DMS53 treated with DMSO at 0.1 percent for 48 hours (cell line): ENCODE measurements around the gene CALM1.
"Not testable (repeated sequence)": the region's sequence is repeated elsewhere in the genome, so short reads cannot be mapped to it uniquely, and the experiment has no call there.

Experiments
- DNase-seq: peaks from one replicate; lab custom pipeline; 2025; ENCODE audit not compliant: unreplicated experiment; lab: John Stamatoyannopoulos, UW

The CALM1 gene

DNA sequence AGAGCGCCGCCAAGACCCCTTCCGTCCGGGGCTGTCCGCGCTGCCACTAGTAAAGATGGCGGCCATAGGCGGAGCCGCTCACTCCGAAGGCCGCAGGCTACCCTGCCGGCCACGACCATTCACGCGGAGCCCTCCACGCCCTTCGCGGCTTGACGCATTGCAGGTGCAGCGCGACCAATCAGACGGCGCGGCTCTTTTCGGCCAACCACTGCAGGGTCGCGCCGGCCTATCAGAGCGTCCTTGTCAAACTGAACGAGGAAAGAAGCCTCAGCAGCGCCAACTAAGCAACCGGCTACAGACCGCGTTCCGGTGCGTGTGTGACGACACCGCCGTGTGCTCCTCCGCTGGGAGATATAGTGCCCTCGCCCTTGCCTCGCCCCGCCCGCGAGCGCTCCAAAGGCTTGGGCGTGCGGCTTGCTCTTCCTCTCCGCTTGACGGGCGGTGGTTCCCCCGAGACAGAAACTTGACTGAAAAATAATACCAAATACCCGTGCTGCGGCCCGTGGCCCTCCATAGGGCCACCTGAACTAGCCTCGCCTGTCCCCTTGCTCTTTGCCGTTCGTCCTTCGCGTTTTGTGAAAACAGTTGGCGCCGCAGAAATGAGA, 13.6 kb upstream of the CALM1 start:
- peak; percentile 92 for DNase-seq

GRCh38 chr14:90383731-90384542, 12.9 kb upstream of the CALM1 start:
- peak; percentile 43 for DNase-seq

GRCh38 chr14:90384543-90384911, 12.3 kb upstream of the CALM1 start:
- no peak for DNase-seq

GRCh38 chr14:90386321-90386720, 10.5 kb upstream of the CALM1 start:
- no peak for DNase-seq

- no peak for DNase-seq
These were observed 9.5 kb upstream of the CALM1 start for GRCh38 chr14:90387206-90387760.

- DNase-seq = no peak
These were observed 8.4 kb upstream of the CALM1 start for GRCh38 chr14:90388437-90388836.

DNA sequence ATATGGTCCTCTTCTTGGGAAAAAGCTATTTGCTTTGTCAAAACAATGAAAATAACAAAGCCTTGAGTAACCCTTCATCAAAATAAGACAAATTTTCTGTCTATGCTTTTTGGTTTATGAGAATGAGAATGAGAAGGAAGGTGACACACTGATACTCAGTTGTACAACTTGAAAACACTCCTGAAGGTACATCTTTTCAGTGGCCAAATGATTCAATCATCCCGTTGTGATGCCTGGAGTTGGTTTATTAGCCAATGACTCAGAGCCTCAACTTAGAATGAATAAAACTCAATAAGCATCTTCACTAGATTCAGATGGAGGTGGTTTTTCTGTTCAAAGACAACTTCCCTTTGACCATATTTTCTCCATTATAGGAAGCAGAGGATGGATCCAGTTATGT, 7.8 kb upstream of the CALM1 start:
- no peak for DNase-seq

DNA sequence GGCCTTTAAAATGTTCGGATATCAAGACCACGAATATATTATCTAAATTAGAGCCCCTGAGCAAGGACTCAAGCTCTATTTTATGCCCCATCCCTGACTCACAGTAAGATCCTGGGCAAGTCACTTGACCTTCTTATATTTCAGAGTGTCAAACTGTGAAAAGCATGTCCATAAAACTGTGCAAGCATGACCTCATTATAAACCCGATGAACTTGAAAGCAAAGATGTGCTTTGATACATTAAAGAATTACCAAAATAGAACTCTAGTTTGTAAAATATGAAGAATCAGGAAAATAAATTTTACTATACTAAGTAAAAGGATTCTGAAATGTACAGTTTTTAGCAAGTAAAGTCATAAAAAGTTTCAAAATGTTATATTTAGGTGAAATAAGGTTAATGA, 2.9 kb upstream of the CALM1 start:
- DNase-seq = no peak

DNA sequence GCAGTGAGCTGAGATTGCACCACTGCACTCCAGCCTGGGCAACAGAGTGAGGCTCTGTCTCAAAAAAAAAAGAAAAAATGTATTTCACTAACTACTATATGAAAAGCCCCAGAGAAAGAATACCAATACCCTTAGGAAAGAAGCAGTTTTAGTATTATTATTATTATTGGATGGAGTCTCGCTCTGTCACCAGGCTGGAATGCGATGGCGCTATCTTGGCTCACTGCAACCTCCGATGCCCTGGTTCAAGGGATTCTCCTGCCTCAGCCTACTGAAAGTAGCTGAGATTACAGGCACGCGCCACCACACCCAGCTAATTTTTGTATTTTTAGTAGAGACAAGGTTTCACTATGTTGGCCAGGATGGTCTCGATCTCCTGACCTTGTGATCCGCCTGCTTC, 2.0 kb upstream of the CALM1 start:
- not testable (repeated sequence) for DNase-seq

GRCh38 chr14:90397425-90398314, 841 bp downstream of the CALM1 start:
- DNase-seq = no peak

GRCh38 chr14:90398315-90398839, 1.5 kb downstream of the CALM1 start:
- DNase-seq = no peak

DNA sequence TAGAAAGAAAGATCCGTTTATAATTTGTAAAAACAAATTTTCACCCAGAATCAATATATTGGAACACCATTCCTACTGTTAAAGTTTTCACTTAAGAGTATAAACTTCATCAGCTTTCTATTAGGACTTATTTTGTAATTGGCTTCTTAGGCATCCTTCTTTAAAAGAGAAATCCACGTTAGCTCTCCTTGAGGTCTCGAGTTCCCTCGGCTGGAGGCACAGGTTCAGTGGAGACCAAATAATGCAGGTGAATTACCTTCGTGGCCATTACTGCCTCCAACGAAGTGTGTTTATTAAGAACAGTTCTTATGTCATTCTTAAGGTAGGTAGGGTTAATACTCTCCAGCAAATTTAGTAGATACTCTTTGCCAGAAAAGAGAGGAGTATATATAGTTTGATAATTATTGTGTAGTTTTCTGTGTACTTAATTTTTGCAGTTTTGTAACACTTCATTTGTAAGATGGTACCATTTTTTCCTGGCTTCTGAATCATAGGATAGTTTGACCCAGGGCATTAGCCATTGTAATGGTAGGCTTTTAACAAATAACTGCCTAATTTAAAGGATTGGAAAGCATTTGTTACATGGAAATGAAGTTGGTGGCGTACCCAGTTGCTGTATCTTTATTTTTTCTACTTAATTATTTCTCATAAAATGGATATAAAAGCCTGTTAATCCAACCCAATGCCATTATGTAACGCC, 2.2 kb downstream of the CALM1 start:
- DNase-seq = no peak

DNA sequence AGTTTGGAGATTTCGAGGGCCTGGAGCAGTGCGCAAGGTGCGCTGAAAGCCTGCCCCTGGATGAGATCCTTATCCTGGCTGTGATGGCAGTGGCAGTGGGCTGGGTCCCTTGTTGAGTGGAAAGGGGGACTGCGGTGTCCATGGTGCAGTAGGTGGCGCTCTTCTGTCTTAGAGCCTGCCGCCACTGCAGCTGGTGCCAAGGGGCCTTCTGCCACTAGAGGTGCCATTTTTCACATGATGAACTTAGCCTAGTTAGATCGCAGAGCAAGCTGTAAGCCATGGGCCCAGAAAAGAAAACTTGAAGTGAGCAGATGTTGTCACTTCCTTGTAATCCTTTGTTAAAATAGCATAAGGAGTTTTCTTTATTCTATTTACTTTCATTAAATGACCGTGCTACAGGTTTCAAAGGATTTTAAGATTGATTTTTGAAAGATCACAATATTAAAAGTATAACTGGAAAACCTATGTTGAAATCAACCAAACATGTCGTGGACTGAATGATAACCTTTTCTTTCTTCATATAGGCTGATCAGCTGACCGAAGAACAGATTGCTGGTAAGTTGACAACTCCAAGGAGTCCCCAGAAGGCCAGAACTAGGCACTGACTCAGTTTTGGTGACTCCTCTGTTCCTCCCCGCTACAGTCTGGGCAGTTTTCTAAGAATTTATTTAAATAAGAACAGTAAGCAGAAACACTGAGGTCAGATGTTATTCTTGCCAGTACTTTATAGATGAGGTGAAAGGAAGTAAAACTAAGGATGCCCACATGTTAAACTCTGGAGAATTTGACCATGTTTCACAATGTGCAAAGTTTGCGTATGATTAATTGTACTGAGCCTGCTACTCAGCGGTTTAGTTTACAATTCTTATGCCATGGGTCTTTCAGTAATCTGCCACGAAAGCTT, 3.0 kb downstream of the CALM1 start:
- DNase-seq = peak; percentile 89

DNA sequence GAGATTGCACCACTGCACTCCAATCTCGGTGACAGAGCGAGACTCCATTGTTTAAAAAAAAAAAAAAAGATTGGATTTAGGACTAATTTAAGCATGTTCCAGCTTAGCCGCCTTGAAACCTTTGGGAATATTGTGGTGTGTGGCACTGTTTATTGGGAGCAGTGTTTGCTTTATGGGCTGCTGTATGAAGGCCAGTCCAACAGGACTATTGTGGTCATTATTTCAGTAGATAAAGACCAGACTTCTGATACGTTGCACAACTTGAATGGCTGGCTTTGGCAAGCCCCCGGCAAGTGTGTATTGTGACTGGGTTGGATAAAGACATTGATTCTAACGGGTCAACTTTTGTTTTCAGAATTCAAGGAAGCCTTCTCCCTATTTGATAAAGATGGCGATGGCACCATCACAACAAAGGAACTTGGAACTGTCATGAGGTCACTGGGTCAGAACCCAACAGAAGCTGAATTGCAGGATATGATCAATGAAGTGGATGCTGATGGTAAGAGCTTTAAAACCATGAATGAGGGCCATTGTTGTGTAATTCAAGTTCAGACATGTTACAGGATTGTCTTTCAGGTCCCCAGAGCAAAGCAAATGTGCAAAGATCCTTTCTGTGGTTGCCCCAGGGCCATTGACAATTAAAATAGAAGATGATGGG, 4.2 kb downstream of the CALM1 start:
- DNase-seq = no peak

- no peak for DNase-seq
These were observed 5.2 kb downstream of the CALM1 start for GRCh38 chr14:90402016-90402415.

DNA sequence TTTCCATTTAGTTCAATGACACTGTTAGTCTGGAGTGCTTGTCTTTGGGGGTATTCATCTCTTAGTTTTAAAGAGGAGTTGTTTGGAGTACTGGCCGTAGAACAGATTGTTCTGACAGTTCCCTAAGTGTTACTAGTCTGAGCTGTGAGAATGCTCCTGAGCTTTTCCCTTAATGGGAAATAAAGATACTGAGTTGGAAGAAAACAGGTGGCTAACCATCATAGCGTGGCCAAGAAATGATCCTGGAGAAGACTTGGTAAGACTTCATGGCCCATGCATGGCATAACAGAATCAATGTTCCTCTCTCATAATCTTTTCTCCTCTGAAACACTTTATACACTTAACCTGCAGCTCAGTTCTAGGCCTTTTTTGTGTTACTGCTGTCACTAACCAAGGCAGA, 6.2 kb downstream of the CALM1 start:
- no peak for DNase-seq

- DNase-seq = no peak
These were observed 8.3 kb downstream of the CALM1 start for GRCh38 chr14:90405101-90405500.

DNA sequence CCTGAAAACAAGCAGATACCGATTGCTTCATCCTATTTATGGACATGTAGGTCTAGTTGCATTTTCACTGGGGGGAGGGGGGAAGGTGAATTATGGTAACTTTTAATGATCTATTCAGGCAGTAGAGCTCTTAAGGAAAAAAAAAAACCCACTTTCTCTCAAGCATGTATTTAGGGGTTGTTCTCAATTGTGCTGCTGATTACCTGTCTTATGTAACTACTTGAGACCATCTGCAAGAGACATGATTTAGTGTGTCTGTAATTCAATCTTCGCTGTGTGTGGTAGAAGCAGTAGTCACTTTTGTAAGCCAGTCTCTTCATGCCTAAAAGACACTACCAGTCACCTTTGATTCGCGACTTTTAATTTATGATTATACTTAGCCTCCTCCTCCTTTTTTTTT, 8.9 kb downstream of the CALM1 start:
- DNase-seq = no peak

- DNase-seq = no peak
These were observed 9.6 kb downstream of the CALM1 start for GRCh38 chr14:90406384-90406798.
